Measurements from ENCODE around the gene NMNAT3. TPM values are rescaled to one million over a fixed set of nuclear protein-coding genes. Genes with fewer than 3 reads are reported as not detected.

NMNAT3 gene
- polyA plus RNA-seq, 1 of the 3 experiments (the other 2 are of a cell fraction): not detected

DNA sequence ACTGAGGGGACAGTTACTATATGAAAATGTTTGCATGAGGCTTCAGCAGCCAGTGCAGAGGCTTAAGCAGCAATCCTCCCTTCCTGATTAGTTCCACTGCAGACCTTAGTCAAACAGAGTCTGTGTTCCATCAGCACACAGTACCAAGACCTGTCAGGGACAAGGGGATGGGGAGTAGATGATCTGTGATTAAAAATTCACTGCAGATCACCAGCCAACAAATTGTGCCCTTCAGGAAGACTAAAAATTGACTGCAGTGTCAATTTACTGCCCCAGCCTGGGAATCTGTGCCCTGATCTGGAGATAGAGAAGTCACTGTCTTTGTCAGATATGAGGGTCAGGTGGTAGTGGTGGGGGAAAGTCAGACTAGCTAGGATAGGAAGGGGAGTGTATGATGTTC, 13.8 kb upstream of the NMNAT3 start:
- Histone ChIP-seq H3K27me3 (ENCODE audit: insufficient read depth) (no peaks in the 10 kb centered on the region), H3K4me2 (no peak overlapping the region), H4K20me1 (ENCODE audit: insufficient read depth) (no peaks in the 10 kb centered on the region), H2AFZ (ENCODE audit: low read depth) (no peak overlapping the region), H3K79me2 (ENCODE audit: insufficient read depth) (no peaks in the 10 kb centered on the region), H3K4me3 (ENCODE audit: low read depth in 2 of 2, low read length in 1 of 2) (no peak overlapping the region), H3K36me3 (replicated peaks in 1 of 2; ENCODE audit: control insufficient read depth in 1 of 2, insufficient read depth in 2 of 2, low read length in 1 of 2) (no peaks in the 10 kb centered on the region), H3K4me1 (ENCODE audit: control insufficient read depth in 1 of 2, insufficient read depth in 2 of 2, low read depth in 1 of 2, low read length in 1 of 2) (peaks cover 0 to 47% of the 10 kb centered on the region in 2 experiments; a peak in 2 of 4 replicates), H3K9me3 (no peaks in the 10 kb centered on the region), H3F3A (replicated peaks; ENCODE audit: insufficient read depth) (no peaks in the 10 kb centered on the region), H3K9me2 (no peaks in the 10 kb centered on the region), H3K27ac (ENCODE audit: low read depth in 2 of 2, low read length in 1 of 2) (peak overlapping the region in 1 of 2 experiments; percentile 94; a peak in 2 of 4 replicates), H3K9ac (no peak overlapping the region)
- TF ChIP-seq EP300 (IDR thresholded peaks at IDR 0.05; ENCODE audit: borderline replicate concordance in 1 of 2, low read depth in 1 of 2, low read length in 1 of 2): peak in 1 of 2 experiments; percentile 98; a peak in 2 of 4 replicates
- TF ChIP-seq EZH2phosphoT487 (IDR thresholded peaks at IDR 0.05; ENCODE audit: borderline replicate concordance, low read depth): no peak
- TF ChIP-seq TAF1 (IDR thresholded peaks at IDR 0.05; ENCODE audit: borderline replicate concordance, low read depth, low read length): no peak
- TF ChIP-seq JUND (IDR thresholded peaks at IDR 0.05): no peak
- no peak for TF ChIP-seq ELF1 (IDR thresholded peaks at IDR 0.05)
- TF ChIP-seq, protein P1, sequence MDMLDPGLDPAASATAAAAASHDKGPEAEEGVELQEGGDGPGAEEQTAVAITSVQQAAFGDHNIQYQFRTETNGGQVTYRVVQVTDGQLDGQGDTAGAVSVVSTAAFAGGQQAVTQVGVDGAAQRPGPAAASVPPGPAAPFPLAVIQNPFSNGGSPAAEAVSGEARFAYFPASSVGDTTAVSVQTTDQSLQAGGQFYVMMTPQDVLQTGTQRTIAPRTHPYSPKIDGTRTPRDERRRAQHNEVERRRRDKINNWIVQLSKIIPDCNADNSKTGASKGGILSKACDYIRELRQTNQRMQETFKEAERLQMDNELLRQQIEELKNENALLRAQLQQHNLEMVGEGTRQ (IDR thresholded peaks at IDR 0.05; ENCODE audit: borderline replicate concordance, low read depth, low read length): no peak
- peak; percentile 97 for TF ChIP-seq RCOR1 (IDR thresholded peaks at IDR 0.05; ENCODE audit: low read length)
- peak; percentile 92 for TF ChIP-seq FOXJ3 (CRISPR knock-in tag; IDR thresholded peaks at IDR 0.05)
- TF ChIP-seq TCF12 (IDR thresholded peaks at IDR 0.05): peak; percentile 50
- no peak for TF ChIP-seq SMC3 (IDR thresholded peaks at IDR 0.05; ENCODE audit: low read depth, low read length)
- peak; percentile 99 for TF ChIP-seq GATA2 (CRISPR knock-in tag; IDR thresholded peaks at IDR 0.05)
- TF ChIP-seq, protein P2, sequence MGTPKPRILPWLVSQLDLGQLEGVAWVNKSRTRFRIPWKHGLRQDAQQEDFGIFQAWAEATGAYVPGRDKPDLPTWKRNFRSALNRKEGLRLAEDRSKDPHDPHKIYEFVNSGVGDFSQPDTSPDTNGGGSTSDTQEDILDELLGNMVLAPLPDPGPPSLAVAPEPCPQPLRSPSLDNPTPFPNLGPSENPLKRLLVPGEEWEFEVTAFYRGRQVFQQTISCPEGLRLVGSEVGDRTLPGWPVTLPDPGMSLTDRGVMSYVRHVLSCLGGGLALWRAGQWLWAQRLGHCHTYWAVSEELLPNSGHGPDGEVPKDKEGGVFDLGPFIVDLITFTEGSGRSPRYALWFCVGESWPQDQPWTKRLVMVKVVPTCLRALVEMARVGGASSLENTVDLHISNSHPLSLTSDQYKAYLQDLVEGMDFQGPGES (IDR thresholded peaks at IDR 0.05; ENCODE audit: low read depth, low read length): no peak
- peak; percentile 35; the same call in 1 of the 2 replicates for TF ChIP-seq RAD21 (IDR thresholded peaks at IDR 0.05; ENCODE audit: low read length)
- no peak for TF ChIP-seq RXRA (IDR thresholded peaks at IDR 0.05; ENCODE audit: borderline replicate concordance, low read depth)
- peak; percentile 89 for TF ChIP-seq CHD2 (IDR thresholded peaks at IDR 0.05; ENCODE audit: low read length, partially characterized antibody)
- TF ChIP-seq, protein P3, sequence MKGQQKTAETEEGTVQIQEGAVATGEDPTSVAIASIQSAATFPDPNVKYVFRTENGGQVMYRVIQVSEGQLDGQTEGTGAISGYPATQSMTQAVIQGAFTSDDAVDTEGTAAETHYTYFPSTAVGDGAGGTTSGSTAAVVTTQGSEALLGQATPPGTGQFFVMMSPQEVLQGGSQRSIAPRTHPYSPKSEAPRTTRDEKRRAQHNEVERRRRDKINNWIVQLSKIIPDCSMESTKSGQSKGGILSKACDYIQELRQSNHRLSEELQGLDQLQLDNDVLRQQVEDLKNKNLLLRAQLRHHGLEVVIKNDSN (IDR thresholded peaks at IDR 0.05; ENCODE audit: borderline replicate concordance, low read depth): no peak
- TF ChIP-seq RFX5 (IDR thresholded peaks at IDR 0.05; ENCODE audit: low read length): no peak; the same call in 1 of the 2 replicates
- TF ChIP-seq NFIC (IDR thresholded peaks at IDR 0.05; ENCODE audit: borderline replicate concordance): no peak
- peak; percentile 21; the same call in 1 of the 2 replicates for TF ChIP-seq MXI1 (IDR thresholded peaks at IDR 0.05; ENCODE audit: low read depth, low read length)
- TF ChIP-seq, protein P4, sequence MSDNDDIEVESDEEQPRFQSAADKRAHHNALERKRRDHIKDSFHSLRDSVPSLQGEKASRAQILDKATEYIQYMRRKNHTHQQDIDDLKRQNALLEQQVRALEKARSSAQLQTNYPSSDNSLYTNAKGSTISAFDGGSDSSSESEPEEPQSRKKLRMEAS (IDR thresholded peaks at IDR 0.05; ENCODE audit: low read depth): no peak
- no peak for TF ChIP-seq GABPA (IDR thresholded peaks at IDR 0.05; ENCODE audit: low read depth)
- peak; percentile 37; the same call in 1 of the 2 replicates for TF ChIP-seq POLR2AphosphoS5 (IDR thresholded peaks at IDR 0.05; ENCODE audit: low read depth, low read length)
- no peak for TF ChIP-seq SIN3A (IDR thresholded peaks at IDR 0.05; ENCODE audit: borderline replicate concordance, low read depth, low read length)
- POLR2A ChIA-PET: no interaction called here
- CTCF ChIA-PET: interaction anchor here (1.1 to 3.8 kb wide), 4 partner anchors 10 to 244 kb away, joined by 3 to 15 read pairs (median 4); no protein-coding TSS in a partner anchor
- DNase-seq: peak; percentile 70
